ENCODE measurements around the gene TM7SF2. TPM values are rescaled to one million over a fixed set of nuclear protein-coding genes. Genes with fewer than 3 reads are reported as not detected.
A peak's percentile ranks its signal among the peaks of the same experiment; 100 is the strongest.
"Not testable (repeated sequence)": the region's sequence is repeated elsewhere in the genome, so short reads cannot be mapped to it uniquely, and the experiment has no call there.

TM7SF2 gene
- total and polyA plus RNA-seq, 2 experiments from 2014 or later = 0.65 to 2.5 TPM

DNA sequence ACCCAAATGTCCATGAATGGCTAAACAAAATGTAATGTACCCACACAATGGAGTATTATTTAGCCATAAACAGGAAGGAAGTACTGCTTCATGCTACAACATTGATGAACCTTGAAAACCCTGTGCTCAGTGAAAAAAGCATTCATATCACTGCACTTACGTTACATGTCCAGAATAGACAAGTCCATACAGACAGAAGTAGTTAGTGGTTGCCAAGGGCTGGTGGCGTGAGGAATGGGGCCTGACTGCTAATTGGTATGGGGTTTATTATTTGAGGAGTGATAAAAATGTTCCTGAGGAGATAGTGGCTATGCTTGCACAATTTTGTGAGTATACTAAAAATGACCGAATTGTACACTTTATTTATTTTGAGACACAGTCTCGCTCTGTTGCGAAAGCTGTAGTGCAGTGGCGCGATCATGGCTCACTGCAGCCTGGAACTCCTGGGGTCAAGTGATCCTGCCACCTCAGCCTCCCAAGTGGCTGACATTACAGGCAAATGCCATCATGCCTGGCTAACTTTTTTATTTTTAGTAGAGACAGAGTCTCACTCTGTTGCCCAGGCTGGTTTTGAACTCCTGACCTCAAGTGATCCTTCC lies 30.3 kb downstream of the TM7SF2 start:
- Histone ChIP-seq H3K4me3 (no peak overlapping the region), H3K4me2 (ENCODE audit: unreplicated experiment) (no peak overlapping the region), H3K27ac (no peak overlapping the region), H3F3A (ENCODE audit: insufficient read depth) (no peaks in the 10 kb centered on the region), H2AFZ (no peak overlapping the region), H3K9me3 (ENCODE audit: low read depth) (no peaks in the 10 kb centered on the region), H3K9me2 (ENCODE audit: insufficient read depth) (no peaks in the 10 kb centered on the region), H3K9ac (no peak overlapping the region), H3K36me3 (ENCODE audit: low read depth) (no peaks in the 10 kb centered on the region), H3K79me2 (ENCODE audit: insufficient read depth) (no peaks in the 10 kb centered on the region), H3K4me1 (ENCODE audit: insufficient read depth) (no peaks in the 10 kb centered on the region), H4K20me1 (ENCODE audit: insufficient read depth) (no peaks in the 10 kb centered on the region), H3K27me3 (replicated peaks; ENCODE audit: insufficient read depth) (no peaks in the 10 kb centered on the region)
- TF ChIP-seq EZH2phosphoT487 (IDR thresholded peaks at IDR 0.05; ENCODE audit: insufficient read depth, low read depth) = no peak
- DNase-seq = no peak
- in situ Hi-C loops (cut with MboI) = no loop called here
- WGBS, 2 experiments (ENCODE audit: low coverage in 1 of 2, low lambda C conversion rate in 2 of 2, missing lambda C conversion rate in 2 of 2) = 83 to 85% methylated on average over 7 of the region's 7 CpGs

DNA sequence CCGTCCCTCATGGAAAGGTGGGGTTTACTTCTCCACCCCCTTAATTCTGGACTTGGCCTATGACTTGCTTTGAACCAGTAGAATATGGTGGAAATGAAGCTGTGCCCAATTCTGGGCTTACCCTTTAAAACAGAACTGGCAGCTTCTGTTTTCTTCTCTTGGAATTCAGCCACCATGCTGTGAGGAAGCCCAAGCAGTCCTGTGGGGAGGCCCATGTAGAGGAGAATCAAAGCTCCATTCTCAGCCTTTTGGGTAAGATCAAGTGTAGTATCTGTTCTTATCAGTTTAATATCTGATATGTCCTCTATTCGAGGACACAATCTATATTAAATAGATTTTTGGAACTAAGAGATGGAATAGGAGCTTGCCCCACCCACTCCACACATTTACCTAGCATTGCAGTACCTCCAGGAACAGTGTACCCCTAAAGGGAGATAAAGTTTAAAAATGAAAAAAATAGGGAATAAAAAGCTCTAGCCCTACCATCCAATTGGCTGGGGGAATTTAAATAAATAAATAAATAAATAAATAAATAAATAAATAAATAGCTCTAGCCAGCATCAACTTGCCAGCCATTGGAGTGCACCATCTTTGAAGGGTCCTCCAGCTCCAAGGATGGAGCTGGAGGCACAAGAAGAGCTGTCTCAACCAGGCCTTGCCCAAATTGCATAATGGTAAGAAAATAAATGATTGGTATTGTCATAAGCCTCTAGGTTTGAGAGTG lies 35.8 kb downstream of the TM7SF2 start:
- no peaks in the 10 kb centered on the region for H3K9me3 ChIP-seq (ENCODE audit: low read depth)
- H3K9ac ChIP-seq = no peak overlapping the region
- no peaks in the 10 kb centered on the region for H3K9me2 ChIP-seq (ENCODE audit: insufficient read depth)
- no peak overlapping the region for H3K4me2 ChIP-seq (ENCODE audit: unreplicated experiment)
- no peak for TF ChIP-seq EZH2phosphoT487 (IDR thresholded peaks at IDR 0.05; ENCODE audit: insufficient read depth, low read depth)
- no peak for TF ChIP-seq EZH2 (IDR thresholded peaks at IDR 0.05; ENCODE audit: insufficient read depth, poor library complexity, severe bottlenecking)
- no peaks in the 10 kb centered on the region for H3K79me2 ChIP-seq (ENCODE audit: insufficient read depth)
- in situ Hi-C loops (cut with MboI) = no loop called here
- H3K4me3 ChIP-seq = no peak overlapping the region
- H3K27me3 ChIP-seq (replicated peaks; ENCODE audit: insufficient read depth) = no peaks in the 10 kb centered on the region
- no peaks in the 10 kb centered on the region for H3K36me3 ChIP-seq (ENCODE audit: low read depth)
- WGBS, 2 experiments (ENCODE audit: low coverage in 1 of 2, low lambda C conversion rate in 2 of 2, missing lambda C conversion rate in 2 of 2) = 51 to 61% methylated on average over 2 of the region's 2 CpGs
- DNase-seq = no peak
- H3F3A ChIP-seq (ENCODE audit: insufficient read depth) = peaks cover 21% of the 10 kb centered on the region; the same call in 1 of the 2 replicates
- no peak overlapping the region for H3K27ac ChIP-seq
- no peaks in the 10 kb centered on the region for H4K20me1 ChIP-seq (ENCODE audit: insufficient read depth)
- peaks cover 13% of the 10 kb centered on the region for H3K4me1 ChIP-seq (ENCODE audit: insufficient read depth)
- H2AFZ ChIP-seq = no peak overlapping the region

DNA sequence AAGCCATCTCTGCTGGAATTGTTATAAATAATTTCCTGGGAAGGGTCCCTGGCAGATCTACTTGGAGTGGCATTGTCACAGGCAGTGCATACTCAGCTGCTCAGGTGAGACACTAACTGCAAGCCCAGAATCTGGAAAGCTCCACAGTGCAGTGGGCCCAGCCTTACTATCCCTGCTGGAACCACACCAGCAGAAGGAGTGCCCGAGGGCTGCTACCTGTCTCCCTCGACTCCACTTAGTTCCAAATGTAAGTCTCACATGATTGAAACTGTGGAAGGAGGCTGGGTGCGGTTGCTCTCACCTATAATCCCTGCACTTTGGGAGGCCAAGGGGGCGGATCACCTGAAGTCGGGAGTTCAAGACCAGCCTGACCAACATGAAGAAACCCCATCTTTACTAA lies 37.0 kb downstream of the TM7SF2 start:
- no peak for DNase-seq
- WGBS, 2 experiments (ENCODE audit: low coverage in 1 of 2, low lambda C conversion rate in 2 of 2, missing lambda C conversion rate in 2 of 2) = 76 to 83% methylated on average over 5 of the region's 5 CpGs
- H4K20me1 ChIP-seq (ENCODE audit: insufficient read depth) = no peaks in the 10 kb centered on the region
- no peak overlapping the region for H2AFZ ChIP-seq
- H3K27ac ChIP-seq = no peak overlapping the region
- peaks cover 13% of the 10 kb centered on the region for H3K4me1 ChIP-seq (ENCODE audit: insufficient read depth)
- H3K9me2 ChIP-seq (ENCODE audit: insufficient read depth) = no peaks in the 10 kb centered on the region
- H3K9me3 ChIP-seq (ENCODE audit: low read depth) = no peaks in the 10 kb centered on the region
- TF ChIP-seq EZH2phosphoT487 (IDR thresholded peaks at IDR 0.05; ENCODE audit: insufficient read depth, low read depth) = no peak
- TF ChIP-seq EZH2 (IDR thresholded peaks at IDR 0.05; ENCODE audit: insufficient read depth, poor library complexity, severe bottlenecking) = no peak
- no peaks in the 10 kb centered on the region for H3K79me2 ChIP-seq (ENCODE audit: insufficient read depth)
- in situ Hi-C loops (cut with MboI) = no loop called here
- H3K4me2 ChIP-seq (ENCODE audit: unreplicated experiment) = no peak overlapping the region
- H3K9ac ChIP-seq = no peak overlapping the region
- H3K36me3 ChIP-seq (ENCODE audit: low read depth) = no peaks in the 10 kb centered on the region
- no peak overlapping the region for H3K4me3 ChIP-seq
- no peaks in the 10 kb centered on the region for H3K27me3 ChIP-seq (replicated peaks; ENCODE audit: insufficient read depth)
- H3F3A ChIP-seq (ENCODE audit: insufficient read depth) = peaks cover 21% of the 10 kb centered on the region; the same call in 1 of the 2 replicates

DNA sequence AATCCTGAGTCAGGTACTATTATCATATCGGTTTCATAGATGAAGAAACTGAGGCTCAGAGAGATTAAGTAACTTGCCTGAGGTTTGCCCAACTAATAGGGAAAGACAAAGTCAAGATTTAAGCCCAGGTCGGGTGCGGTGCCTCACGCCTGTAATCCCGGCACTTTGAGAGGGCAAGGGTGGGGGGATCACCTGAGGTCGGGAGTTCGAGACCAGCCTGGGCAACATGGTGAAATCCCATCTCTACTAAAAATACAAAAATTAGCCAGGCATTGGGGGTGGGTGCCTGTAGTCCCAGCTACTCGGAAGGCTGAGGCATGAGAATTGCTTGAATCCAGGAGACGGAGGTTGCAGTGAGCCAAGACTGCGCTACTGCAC lies 38.4 kb downstream of the TM7SF2 start:
- DNase-seq; H3K79me2 ChIP-seq (ENCODE audit: insufficient read depth); in situ Hi-C loops (cut with MboI); H3K27me3 ChIP-seq (replicated peaks; ENCODE audit: insufficient read depth); H3K9me3 ChIP-seq (ENCODE audit: low read depth); H3K9me2 ChIP-seq (ENCODE audit: insufficient read depth); H4K20me1 ChIP-seq (ENCODE audit: insufficient read depth); H3K36me3 ChIP-seq (ENCODE audit: low read depth): not testable (repeated sequence)
- Histone ChIP-seq H3F3A (ENCODE audit: insufficient read depth) (peaks cover 21% of the 10 kb centered on the region; the same call in 1 of the 2 replicates), H3K4me2 (ENCODE audit: unreplicated experiment) (peak overlapping the region; percentile 44), H3K4me1 (ENCODE audit: insufficient read depth) (peaks cover 13% of the 10 kb centered on the region), H3K4me3 (0 out of 2 replicates have a peak overlapping the region, but pooled peaks have one; percentile 30), H2AFZ (peak overlapping the region; percentile 19; the same call in 1 of the 2 replicates), H3K27ac (peak overlapping the region; percentile 53), H3K9ac (peak overlapping the region; percentile 44)
- 50 to 53% methylated on average over 10 of the region's 10 CpGs for WGBS, 2 experiments (ENCODE audit: low coverage in 1 of 2, low lambda C conversion rate in 2 of 2, missing lambda C conversion rate in 2 of 2)
